ENCODE measurements around the gene CCDC89.

CCDC89 gene

GRCh38 chr11:85651118-85651517 lies 34.9 kb downstream of the CCDC89 start:
- H3K4me3 ChIP-seq (ENCODE audit: control insufficient read depth in 1 of 7, extremely low read depth in 1 of 7, insufficient read depth in 4 of 7, low read depth in 2 of 7, low read length in 6 of 7), result no peak overlapping the region
- no peak for DNase-seq
- peaks cover 7 to 33% (median 9%) of the 10 kb centered on the region in 4 experiments for H3K36me3 ChIP-seq (ENCODE audit: control insufficient read depth in 4 of 4, insufficient read depth in 4 of 4, low read length in 3 of 4)
- ChIA-PET POLR2A (no interaction called here), CTCF (interaction anchor here (2.1 kb wide), 1 partner anchor 13 kb away, joined by 8 read pairs; no protein-coding TSS in a partner anchor)
- no peaks in the 10 kb centered on the region for H3K27me3 ChIP-seq (replicated peaks in 2 of 5; ENCODE audit: control insufficient read depth in 4 of 5, insufficient read depth in 5 of 5, low read length in 4 of 5)
- WGBS (ENCODE audit: insufficient coverage), result 100% methylated on average over 1 of the region's 1 CpG
- no peaks in the 10 kb centered on the region for H3K9me3 ChIP-seq (ENCODE audit: control extremely low read depth in 1 of 5, control insufficient read depth in 4 of 5, insufficient read depth in 2 of 5, low read depth in 1 of 5, low read length in 4 of 5)
- H3K4me1 ChIP-seq (ENCODE audit: control extremely low read depth in 1 of 4, control insufficient read depth in 4 of 4, insufficient read depth in 4 of 4, low read length in 3 of 4), result peaks cover 7 to 32% (median 21%) of the 10 kb centered on the region in 4 experiments
- H3K27ac ChIP-seq (ENCODE audit: insufficient read depth in 1 of 2, low read depth in 1 of 2, low read length in 2 of 2, poor library complexity in 1 of 2, severe bottlenecking in 2 of 2), result no peak overlapping the region

- ChIA-PET POLR2A (interaction anchor here (0.7 to 1.3 kb wide), 2 partner anchors 16 to 19 kb away, joined by 3 to 4 read pairs; partner anchors contain the start of gene TMEM126B), CTCF (interaction anchor here (0.9 to 1.9 kb wide), 10 partner anchors 10 to 207 kb away, joined by 3 to 10 read pairs (median 3); partner anchors contain the start of genes CCDC83 and TMEM126B)
- WGBS (ENCODE audit: insufficient coverage), result under 1% methylated on average over 31 of the region's 33 CpGs
- Histone ChIP-seq H3K4me3 (ENCODE audit: control insufficient read depth in 1 of 7, extremely low read depth in 1 of 7, insufficient read depth in 4 of 7, low read depth in 2 of 7, low read length in 6 of 7) (peak within 1 kb of the TSS; percentile 86 to 99 (median 90)), H3K4me1 (ENCODE audit: control extremely low read depth in 1 of 4, control insufficient read depth in 4 of 4, insufficient read depth in 4 of 4, low read length in 3 of 4) (peaks cover 6 to 23% (median 12%) of the 10 kb centered on the region in 4 experiments), H3K27me3 (replicated peaks in 2 of 5; ENCODE audit: control insufficient read depth in 4 of 5, insufficient read depth in 5 of 5, low read length in 4 of 5) (peaks cover 0 to 19% (median 7%) of the 10 kb centered on the region in 5 experiments), H3K9me3 (ENCODE audit: control extremely low read depth in 1 of 5, control insufficient read depth in 4 of 5, insufficient read depth in 2 of 5, low read depth in 1 of 5, low read length in 4 of 5) (no peaks in the 10 kb centered on the region), H3K27ac (ENCODE audit: insufficient read depth in 1 of 2, low read depth in 1 of 2, low read length in 2 of 2, poor library complexity in 1 of 2, severe bottlenecking in 2 of 2) (peak within 1 kb of the TSS; percentile 81 to 84), H3K36me3 (ENCODE audit: control insufficient read depth in 4 of 4, insufficient read depth in 4 of 4, low read length in 3 of 4) (peaks cover 2 to 17% (median 5%) of the 10 kb centered on the region in 4 experiments)
- peak; percentile 81 to 90 (median 85) for DNase-seq
These were observed 38.2 kb downstream of the CCDC89 start, which contains the start of gene TMEM126A for GRCh38 chr11:85647604-85648299. Gene TMEM126A (plus strand): TSS chr11:85647967. CDS start chr11:85650256, 2,289 bp downstream.

- peak overlapping the region in 6 of 7 experiments; percentile 87 to 99 (median 90) for H3K4me3 ChIP-seq (ENCODE audit: control insufficient read depth in 1 of 7, extremely low read depth in 1 of 7, insufficient read depth in 4 of 7, low read depth in 2 of 7, low read length in 6 of 7)
- no peaks in the 10 kb centered on the region for H3K9me3 ChIP-seq (ENCODE audit: control extremely low read depth in 1 of 5, control insufficient read depth in 4 of 5, insufficient read depth in 2 of 5, low read depth in 1 of 5, low read length in 4 of 5)
- no CpG with 5 or more reads among the region's 2 CpGs for WGBS (ENCODE audit: insufficient coverage)
- POLR2A ChIA-PET, result interaction anchor here (1.3 kb wide), 1 partner anchor 19 kb away, joined by 4 read pairs; the partner anchor contains the start of gene TMEM126B
- H3K4me1 ChIP-seq (ENCODE audit: control extremely low read depth in 1 of 4, control insufficient read depth in 4 of 4, insufficient read depth in 4 of 4, low read length in 3 of 4), result peaks cover 6 to 21% (median 12%) of the 10 kb centered on the region in 4 experiments
- peaks cover 0 to 19% (median 7%) of the 10 kb centered on the region in 5 experiments for H3K27me3 ChIP-seq (replicated peaks in 2 of 5; ENCODE audit: control insufficient read depth in 4 of 5, insufficient read depth in 5 of 5, low read length in 4 of 5)
- peaks cover 2 to 17% (median 5%) of the 10 kb centered on the region in 4 experiments for H3K36me3 ChIP-seq (ENCODE audit: control insufficient read depth in 4 of 4, insufficient read depth in 4 of 4, low read length in 3 of 4)
- no peak for DNase-seq
- H3K27ac ChIP-seq (ENCODE audit: insufficient read depth in 1 of 2, low read depth in 1 of 2, low read length in 2 of 2, poor library complexity in 1 of 2, severe bottlenecking in 2 of 2), result peak overlapping the region; percentile 81 to 84
- CTCF ChIA-PET, result interaction anchor here (1.2 to 1.9 kb wide), 6 partner anchors 9 to 19 kb away, joined by 3 to 10 read pairs (median 4); partner anchors contain the start of gene TMEM126B
These were observed 38.9 kb downstream of the CCDC89 start for GRCh38 chr11:85647078-85647477.

- Histone ChIP-seq H3K27ac (ENCODE audit: insufficient read depth in 1 of 2, low read depth in 1 of 2, low read length in 2 of 2, poor library complexity in 1 of 2, severe bottlenecking in 2 of 2) (no peak overlapping the region), H3K4me1 (ENCODE audit: control extremely low read depth in 1 of 4, control insufficient read depth in 4 of 4, insufficient read depth in 4 of 4, low read length in 3 of 4) (peaks cover 2 to 12% (median 7%) of the 10 kb centered on the region in 4 experiments), H3K9me3 (ENCODE audit: control extremely low read depth in 1 of 5, control insufficient read depth in 4 of 5, insufficient read depth in 2 of 5, low read depth in 1 of 5, low read length in 4 of 5) (no peaks in the 10 kb centered on the region), H3K36me3 (ENCODE audit: control insufficient read depth in 4 of 4, insufficient read depth in 4 of 4, low read length in 3 of 4) (peaks cover 0 to 2% (median 0%) of the 10 kb centered on the region in 4 experiments), H3K27me3 (replicated peaks in 2 of 5; ENCODE audit: control insufficient read depth in 4 of 5, insufficient read depth in 5 of 5, low read length in 4 of 5) (peaks cover 0 to 30% (median 7%) of the 10 kb centered on the region in 5 experiments), H3K4me3 (ENCODE audit: control insufficient read depth in 1 of 7, extremely low read depth in 1 of 7, insufficient read depth in 4 of 7, low read depth in 2 of 7, low read length in 6 of 7) (no peak overlapping the region)
- ChIA-PET CTCF (no interaction called here), POLR2A (no interaction called here)
- WGBS (ENCODE audit: insufficient coverage), result no CpG with 5 or more reads among the region's 2 CpGs
- DNase-seq, result peak in 1 of 3 donors; percentile 14
These were observed 42.8 kb downstream of the CCDC89 start for GRCh38 chr11:85643191-85643614.

GRCh38 chr11:85634747-85635146 lies 51.2 kb downstream of the CCDC89 start:
- Histone ChIP-seq H3K27ac (ENCODE audit: insufficient read depth in 1 of 2, low read depth in 1 of 2, low read length in 2 of 2, poor library complexity in 1 of 2, severe bottlenecking in 2 of 2) (no peak overlapping the region), H3K4me1 (ENCODE audit: control extremely low read depth in 1 of 4, control insufficient read depth in 4 of 4, insufficient read depth in 4 of 4, low read length in 3 of 4) (peaks cover 0 to 3% (median 0%) of the 10 kb centered on the region in 4 experiments), H3K36me3 (ENCODE audit: control insufficient read depth in 4 of 4, insufficient read depth in 4 of 4, low read length in 3 of 4) (peaks cover 17 to 40% (median 28%) of the 10 kb centered on the region in 4 experiments), H3K9me3 (ENCODE audit: control extremely low read depth in 1 of 5, control insufficient read depth in 4 of 5, insufficient read depth in 2 of 5, low read depth in 1 of 5, low read length in 4 of 5) (no peaks in the 10 kb centered on the region), H3K4me3 (ENCODE audit: control insufficient read depth in 1 of 7, extremely low read depth in 1 of 7, insufficient read depth in 4 of 7, low read depth in 2 of 7, low read length in 6 of 7) (no peak overlapping the region), H3K27me3 (replicated peaks in 2 of 5; ENCODE audit: control insufficient read depth in 4 of 5, insufficient read depth in 5 of 5, low read length in 4 of 5) (no peaks in the 10 kb centered on the region)
- no peak for DNase-seq
- no CpG with 5 or more reads among the region's 3 CpGs for WGBS (ENCODE audit: insufficient coverage)
- CTCF ChIA-PET, result no interaction called here
- POLR2A ChIA-PET, result no interaction called here
